ENCODE data around the gene CAPN8.

The CAPN8 gene

DNA sequence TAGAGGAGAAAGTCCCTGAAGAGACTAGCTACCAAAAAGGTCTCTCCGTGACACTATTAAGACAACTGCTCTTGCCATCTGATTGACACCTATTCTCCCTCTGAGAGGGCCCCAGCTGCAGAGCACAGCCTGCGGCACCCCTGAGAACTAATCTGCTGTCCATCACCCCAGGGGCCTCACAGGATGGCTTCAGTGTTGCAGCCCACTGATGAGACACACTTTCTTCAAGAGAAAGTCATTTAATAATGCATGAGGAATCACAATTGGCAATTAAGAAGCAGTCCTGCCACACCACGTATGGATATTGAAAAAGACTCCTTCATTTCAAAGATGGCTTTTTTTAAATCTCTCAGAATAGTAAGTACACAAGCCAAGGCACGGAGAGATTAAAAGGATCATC lies 48.9 kb downstream of the CAPN8 start:
- DNase-seq: no peak

DNA sequence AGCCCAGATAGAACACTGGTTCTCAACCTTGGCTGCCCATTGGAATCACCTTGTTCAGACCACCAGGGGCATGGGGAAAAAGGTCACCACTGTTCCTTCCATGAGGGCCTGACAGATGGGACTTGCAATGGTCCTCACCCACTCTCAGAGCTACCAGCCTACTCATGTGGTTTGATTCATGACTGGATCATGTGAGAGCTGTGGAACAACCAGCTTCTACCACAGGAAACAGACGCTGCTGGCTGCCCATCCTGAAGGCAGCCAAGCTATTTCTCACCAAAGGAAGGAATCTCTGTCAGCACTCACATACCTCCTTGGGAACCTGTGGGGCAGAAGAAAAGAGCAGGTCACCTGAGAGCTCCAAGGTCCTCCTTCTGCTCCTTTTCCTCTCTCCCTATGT lies 53.6 kb downstream of the CAPN8 start:
- DNase-seq: no peak

DNA sequence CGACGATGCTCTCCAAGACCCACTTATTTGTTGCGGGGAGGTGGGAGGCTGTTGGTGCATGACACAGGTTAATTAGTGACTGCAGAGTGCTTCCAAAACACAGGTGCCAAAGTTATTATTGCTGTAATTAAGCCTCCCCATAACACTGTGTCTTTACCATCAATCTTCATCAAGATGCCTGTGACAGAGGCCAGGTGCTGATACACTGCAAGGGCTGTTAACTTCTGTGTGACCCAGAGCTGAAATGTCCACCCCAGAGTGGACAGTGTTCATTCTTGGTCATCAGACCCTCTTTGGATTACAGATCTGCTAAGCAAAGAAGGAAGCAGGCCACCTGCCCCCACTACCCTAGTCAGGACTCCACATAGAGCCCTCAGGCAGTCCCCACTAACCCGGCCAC lies 55.5 kb downstream of the CAPN8 start:
- no peak for DNase-seq

DNA sequence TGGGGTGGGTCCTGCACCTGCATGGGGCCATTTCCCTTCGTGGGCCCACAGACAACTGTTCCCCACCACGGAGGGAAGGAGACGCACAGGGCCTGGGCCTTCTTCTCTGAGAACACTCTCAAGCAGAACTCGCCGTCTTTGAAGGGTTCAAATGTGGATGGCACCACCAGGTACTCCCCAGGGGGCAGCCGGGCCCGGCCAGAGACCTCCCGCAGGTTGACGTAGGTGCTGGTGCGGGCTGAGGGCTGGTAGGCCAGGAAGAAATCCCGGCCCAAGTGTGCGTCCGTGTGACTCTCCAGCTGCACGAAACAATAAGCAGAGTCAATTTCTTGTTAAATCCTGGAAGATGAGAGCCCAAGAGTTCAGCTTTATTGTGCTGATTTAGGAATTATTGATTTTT lies 56.4 kb downstream of the CAPN8 start:
- no peak for DNase-seq

DNA sequence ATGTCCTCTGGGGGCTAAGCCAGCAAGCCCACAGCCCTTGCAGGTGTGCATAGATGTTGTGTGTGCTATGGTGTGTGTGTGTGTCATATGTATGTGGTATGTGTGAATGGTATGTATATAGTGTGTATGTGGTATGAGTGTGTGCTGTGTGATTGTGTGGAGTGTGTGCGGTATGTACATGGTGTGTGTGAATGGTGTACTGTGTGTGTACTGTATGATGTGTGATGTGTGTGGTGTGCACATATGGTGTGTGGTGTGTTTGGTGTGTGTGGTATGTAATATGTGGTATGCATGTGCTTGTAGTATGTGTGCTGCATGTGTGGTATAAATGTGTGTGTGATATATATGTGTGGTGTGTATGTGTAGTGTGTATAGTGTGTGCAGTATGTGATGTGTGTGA lies 107.0 kb downstream of the CAPN8 start:
- no peak for DNase-seq

DNA sequence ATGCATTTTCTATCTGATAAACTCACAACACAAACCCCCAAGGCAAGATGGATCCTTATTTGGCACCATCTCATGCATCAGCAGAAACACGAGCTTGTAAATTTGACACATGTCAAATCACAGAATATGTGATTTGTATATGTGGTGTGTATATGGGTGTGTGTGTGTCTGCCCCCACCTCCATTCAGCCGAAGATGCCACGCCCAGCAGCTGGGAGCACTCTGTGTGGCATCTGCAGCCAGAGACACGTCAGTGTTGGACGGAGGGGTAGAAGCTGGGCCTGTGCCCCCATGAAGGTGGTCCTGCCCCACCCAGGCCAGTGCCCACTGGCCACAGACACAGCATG lies 108.4 kb downstream of the CAPN8 start:
- no peak for DNase-seq

DNA sequence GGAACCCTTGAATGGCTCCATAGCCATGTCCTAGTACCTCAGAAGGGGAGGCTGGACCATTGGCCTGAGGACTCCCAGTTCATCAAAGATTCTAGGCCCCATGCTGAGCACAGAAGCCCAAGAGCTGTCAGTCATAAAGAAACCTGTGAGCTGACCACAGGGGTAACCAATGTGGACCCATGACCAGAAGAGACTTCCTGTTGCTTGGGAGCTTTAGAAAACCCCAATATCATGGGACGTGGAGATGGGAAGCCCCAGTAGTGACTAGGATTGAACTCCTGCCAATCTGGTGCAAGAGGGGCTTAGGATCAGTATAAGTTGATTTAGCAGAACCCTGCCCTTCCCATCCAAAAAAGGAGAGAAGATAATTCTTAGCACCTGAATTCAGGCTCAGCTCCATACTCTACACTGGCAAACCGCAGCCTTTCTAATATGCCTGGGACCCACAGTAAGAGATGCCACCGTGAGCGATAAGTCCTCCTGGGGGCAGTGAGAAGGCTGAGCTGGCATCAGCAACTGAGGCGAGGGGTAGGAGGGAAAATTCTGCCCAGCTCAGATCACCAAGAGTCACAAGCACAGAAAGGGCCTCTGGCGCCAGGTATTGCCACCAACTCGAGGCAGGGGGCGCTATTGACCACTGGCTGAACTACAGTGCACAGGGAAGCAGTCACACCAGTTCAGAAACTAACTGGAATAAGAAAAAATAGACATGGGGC lies 108.9 kb downstream of the CAPN8 start:
- no peak for DNase-seq

DNA sequence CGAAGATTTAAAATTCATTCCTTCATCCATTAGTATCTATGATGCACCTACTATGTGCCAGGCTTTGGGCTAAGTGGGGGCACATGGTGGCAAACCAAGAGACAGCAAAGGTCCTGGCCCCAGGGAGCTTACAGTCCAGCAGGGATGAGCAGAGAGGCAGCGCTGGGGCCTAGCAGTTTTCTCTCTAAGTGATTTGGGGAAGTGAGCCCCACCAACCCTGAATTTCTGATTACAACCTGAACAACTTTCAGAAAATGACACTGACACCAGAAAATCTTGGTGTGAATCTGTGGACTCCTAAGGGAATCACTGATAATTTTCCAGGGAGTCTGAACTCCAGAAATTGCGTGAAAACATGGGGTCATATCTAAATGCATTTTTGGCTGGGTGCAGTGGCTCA lies 111.5 kb downstream of the CAPN8 start:
- DNase-seq: no peak

DNA sequence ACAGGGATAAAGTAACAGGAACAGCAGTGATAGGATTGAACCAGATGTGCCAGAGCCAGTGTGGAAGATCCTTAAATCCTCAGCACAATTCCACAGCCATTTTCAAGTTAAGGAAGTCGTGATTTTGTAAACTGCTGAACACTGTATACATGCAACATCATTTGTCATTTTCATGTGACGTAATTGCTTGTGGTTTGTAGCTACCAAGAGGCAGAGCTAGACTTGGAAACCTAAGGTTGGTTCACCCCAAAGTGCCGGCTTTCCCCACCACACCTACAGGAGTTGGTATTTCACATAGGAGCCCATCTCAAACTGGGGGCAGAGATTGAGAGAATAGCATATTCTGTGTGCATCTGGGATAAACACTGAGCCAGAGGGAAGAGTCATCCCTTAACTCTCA lies 113.9 kb downstream of the CAPN8 start:
- DNase-seq: no peak

DNA sequence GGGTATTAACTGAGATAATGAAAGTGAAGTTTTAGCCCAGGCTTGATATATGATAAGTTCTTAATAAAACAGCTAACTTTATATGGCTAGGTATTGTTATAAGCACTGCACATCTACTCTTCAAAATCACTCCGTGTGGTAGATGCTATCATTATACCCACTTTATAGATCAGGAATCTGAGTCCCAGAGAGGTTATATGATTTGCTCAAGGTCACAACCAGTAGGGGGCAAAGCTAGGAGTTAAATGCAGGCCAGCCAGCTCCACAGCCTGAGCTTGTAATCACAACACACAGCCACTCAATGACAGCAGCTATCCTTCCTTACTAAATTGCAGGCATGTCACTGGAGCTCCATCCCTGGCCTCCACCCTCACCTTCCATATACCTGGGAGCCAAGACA lies 115.8 kb downstream of the CAPN8 start:
- no peak for DNase-seq

DNA sequence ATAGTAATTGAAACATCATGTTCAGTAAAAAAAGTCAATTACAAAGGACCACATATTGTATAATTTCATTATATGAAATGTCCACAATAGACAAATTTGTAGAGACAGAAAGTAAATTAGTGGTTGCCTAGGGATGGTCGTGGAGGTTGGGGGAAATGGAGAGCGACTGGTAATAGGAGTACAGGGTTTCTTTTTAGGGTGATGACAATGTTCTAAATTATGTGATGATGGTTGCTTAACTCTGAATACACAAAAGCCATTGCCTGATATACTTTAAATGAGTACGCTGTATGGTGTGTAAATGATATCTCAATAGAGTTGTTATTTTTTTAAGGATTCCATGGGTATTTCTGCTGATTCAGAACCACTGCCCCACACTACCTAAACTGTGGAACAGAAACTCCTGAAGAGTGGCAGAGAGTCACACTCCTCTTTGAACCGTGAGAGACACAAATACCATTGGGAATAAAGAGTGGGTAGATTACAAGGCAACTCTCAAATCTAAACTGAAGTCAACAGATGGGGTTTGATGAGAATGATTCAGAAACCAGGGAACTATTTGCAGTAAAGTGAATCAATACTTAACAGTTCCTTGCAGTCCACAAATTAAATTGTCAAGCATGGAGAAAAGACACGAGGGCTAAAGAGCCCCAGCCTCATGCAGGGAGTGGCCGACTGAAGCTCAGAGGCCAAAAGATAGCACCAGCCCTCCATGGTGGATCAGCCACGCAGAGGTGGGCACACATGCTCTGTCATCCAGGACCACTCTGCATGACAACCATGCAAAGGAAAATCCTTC lies 118.0 kb downstream of the CAPN8 start:
- no peak for DNase-seq

DNA sequence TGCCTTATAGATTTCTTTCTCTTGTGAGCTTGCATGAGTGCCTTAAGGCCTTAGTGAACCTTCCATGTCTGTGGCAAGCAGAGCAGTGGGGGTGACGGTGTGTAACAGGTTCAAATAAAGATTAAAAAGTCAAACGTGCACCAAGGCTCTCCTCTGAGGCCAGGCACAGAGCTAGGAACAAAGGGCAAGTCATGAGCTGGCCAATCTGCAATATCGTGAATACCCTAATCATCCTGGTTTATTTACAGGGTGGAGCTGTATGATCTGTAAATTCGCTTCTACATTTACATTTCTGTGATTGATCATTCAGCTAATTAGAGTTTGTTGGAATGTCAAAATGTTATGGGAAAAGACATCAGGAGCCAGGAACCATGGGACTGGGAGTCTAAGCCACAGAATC lies 120.2 kb downstream of the CAPN8 start:
- no peak for DNase-seq

DNA sequence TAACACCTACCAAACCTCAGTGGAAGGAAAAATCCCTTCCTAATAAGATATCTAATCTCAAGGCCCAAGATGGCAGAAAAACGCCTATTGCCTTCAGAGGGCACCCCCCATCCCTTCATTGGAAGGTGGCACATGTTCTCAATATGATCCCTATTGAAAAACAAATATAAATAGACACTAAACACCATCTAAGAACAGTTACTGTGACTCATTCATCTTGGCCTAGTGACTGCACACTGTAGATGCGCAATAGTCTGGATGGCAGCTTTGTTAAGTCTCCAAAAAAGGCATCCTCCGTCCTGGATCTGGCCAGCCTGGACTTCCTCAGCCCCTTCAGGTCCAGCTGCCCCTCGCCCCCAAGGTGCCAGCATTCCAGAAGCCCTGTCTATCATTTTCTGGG lies 121.9 kb downstream of the CAPN8 start:
- DNase-seq: no peak

DNA sequence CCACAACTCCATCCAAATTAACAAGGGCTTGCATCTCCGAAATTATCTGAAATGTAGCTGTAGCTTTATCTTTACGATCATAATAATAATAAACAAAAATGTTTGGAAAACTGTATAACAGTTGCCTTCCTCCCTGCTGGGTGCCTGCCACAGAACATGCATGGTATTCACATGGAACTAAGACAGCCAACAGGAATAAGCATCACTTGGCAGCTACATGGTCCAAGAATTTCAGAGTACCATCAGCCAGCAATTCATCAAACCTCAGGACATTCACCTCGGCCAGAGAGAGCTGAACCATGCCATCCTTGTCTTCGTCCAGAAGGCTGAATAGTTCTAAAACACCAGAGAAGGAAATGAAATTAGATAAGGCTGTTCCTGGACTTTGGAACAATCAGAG lies 122.7 kb downstream of the CAPN8 start:
- no peak for DNase-seq

DNA sequence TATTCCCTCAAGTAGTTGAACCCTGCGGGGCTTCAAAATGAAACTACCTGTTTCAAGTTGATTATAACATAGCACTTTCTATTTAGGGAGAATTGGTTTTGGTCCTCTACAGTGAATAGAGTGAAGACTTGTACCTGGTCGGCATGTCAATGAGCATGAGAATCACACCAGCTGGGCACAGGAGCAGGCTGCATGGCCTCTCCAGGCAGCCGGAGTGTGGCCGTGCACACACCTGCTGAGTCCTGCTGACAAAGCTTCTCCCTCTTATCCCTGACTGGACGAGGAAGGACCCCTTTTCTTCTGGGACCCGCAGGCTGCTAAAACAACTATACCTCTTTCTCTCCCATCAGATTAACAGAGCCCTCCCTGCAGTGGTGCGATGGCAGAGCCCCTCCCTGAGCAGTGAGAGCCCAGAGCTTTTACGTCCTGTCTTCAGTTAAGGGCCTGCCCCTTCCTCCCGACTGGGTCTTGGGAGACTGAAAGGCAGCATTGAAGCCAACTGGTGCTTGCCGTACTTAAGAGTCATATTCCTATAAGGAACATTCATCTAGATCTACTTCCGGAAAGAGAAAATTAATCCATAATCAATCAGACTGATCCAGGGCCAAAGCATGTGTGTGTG lies 124.9 kb downstream of the CAPN8 start:
- no peak for DNase-seq

DNA sequence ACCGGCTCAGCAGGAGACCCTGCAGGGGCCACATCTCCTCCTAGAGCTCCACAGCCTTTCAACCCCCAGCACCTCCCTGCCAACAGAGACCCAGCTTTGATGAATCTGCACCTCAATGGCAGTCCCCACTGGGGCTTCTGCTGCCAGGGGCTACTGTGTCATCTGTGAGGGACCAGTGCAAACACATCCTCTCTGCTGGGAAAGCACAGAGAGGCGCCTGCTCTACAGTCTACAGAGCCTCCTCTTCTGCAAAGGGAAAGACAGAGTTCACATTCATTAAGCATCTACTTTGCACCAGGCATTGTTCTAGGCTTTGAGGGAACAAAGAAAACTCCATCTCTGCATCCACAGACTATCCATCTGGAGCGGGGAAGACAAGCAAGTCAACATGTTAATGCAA lies 125.8 kb downstream of the CAPN8 start:
- DNase-seq: no peak

DNA sequence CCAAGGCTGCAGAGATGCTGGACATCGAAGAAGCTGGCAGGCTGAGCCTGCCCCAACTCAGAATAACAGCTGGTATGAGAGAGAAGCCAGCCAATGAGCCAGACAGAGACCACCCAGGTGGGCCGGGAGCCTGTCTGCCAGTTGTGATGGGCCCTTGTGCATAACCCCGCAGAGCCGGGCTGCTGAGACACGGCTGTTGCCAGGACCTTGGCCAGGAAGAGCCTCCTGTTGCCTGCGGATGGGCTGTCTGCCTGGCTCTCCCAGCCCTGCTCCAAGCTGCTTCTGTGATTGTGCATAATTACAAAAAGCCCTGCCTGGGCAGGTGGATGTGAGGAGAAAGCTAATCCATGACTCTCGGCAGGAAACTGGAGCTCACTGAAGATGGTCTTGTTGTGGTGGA lies 126.5 kb downstream of the CAPN8 start:
- DNase-seq: no peak

DNA sequence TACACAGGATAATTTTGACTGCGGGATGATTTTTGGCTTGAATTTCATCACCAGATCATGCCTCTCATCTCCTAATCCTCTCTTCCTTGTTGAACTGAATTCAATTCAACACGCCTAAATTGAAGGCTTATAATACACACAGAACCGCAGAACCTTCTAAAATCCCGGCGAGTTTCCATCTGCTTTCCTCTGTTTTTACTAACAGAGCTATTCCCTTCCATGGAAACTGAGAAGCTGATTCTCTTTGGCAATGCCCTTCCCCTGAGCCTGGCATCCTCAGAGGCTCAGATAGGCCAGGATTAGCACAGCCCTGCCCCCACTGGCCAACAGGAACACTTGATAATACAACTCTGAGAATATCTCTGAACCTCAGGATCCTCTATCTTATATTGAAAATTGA lies 130.2 kb downstream of the CAPN8 start:
- no peak for DNase-seq

DNA sequence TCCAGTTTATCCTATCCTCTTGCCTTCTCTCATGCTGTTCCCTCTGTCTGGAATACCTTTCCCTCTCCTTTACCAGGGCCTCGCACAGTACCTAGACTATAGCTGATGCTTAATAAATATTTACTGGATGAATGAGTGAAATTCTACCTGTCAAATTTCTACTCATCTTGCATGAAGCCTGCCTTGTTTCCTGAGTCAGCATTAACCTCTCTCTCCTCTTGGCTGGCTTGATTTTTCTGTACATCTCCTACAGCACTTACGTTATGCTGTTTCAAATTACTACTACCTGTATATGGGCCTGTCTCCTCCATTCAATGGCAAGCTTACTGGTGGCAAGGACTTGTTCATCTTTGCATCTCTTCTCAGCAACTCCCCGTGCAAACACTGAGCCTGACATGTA lies 130.8 kb downstream of the CAPN8 start:
- no peak for DNase-seq

DNA sequence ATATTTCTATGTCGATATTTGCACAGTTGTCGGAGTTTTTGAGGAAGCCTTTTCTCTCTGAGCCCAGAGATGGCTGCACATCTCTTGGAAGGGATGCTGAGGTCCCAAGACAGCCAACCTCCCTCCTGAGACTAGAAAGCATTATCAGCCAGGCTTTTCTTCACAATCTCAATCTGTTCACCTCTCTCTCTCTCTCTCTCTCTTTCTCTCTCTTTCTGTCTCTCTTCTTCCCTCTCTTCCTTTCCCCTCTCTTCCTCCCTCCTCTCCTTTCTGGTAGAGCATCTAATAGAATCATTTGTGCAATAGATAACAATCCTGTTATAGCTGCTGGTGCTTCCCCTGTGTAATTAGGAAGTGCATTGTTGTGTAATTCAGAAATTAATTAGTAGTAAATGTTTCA lies 131.8 kb downstream of the CAPN8 start:
- DNase-seq: no peak

DNA sequence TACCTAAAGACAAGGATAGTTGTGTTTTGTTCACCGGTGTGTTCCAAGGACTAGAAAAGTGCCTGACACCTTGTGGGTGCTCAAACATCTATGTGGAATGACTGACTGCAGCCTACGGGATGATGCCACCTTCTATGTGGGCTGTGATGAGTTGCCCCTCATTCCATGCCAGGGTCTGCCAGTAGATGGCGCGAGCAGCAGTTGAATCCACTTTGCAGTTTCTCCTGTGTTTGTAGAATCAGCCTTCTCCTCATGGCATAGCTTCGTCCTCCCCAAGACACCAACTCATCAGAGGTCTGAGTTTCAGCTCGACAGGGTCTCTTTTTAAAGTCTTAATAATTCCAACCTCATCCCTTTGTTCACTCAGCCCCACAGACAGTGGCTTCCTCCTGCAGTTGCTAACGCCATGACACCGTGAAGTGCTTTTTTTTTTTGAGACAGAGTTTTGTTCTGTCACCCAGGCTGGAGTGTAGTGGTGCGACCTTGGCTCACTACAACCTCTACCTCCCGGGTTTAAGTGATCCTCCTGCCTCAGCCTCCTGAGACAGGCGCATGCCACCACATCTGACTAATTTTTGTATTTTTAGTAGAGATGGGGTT lies 133.7 kb downstream of the CAPN8 start:
- DNase-seq: peak; percentile 24

DNA sequence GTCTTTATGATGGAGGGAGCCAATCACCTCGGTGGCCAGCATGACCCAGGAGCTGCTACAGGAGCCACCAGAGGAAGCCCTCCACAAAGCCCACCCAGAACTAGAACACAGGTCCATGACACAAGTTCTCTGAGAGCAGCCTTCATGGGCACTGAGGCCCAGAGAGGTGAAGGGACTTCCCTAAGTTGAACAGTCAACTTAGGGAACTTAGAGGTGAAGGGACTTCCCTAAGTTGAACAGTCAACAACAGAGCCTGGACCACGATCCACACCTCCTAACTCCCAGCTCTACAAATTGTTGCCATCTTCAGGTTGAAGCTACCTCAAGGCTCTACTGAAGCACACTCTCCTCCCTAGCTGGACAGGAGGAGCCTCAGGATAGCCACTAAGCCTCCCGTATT lies 139.5 kb downstream of the CAPN8 start:
- DNase-seq: no peak

DNA sequence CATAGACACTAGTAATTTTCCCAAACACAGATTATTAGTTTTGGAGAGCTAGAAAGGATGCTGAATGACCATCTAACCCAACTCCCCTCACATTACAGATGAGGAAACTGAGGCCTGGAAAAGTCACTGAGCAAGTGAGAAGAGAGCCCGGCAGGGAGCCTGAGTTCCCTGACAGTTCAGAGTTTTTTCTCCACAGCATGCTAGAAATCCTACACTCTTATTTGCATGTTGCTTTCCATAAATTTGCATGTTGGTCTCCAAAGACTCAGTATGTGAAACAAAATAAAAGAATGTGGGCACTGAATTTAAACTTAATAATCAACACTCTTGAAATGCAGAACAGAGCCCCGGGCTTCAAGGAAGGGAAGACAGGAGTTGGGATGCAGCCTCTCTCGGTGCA lies 140.0 kb downstream of the CAPN8 start:
- no peak for DNase-seq

DNA sequence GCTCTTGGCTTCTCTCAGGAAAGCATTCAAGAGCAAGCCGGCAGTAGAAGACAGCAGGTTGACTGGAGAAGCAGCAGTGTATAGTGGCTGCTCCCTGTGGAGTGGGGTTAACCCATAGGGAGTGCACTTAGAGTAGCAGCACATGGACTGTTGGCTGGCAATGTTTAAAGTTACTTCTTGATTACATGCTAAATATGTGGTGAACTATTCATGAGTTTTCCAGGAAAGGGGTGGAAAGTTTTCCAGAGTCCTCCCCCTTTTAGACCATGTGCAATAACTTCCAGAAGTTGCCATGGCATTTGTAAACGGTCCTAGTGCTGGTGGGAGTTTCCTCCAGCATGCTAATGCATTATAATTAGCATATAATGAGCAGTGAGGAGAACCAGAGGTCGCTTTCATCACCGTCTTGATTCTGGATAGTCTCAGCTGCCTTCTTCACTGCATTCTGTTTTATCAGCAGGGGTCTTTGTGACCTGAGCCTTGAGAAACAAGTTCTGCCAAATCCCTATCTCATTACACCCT lies 140.5 kb downstream of the CAPN8 start:
- no peak for DNase-seq
